GM19193 (cell line): Measurements from ENCODE around the gene RAB4B.

ENCODE experiments used
- POLR2A ChIP-seq: IDR thresholded peaks from 4 replicates; pipeline ENCODE4 v1.6.1; 2011; ENCODE audit not compliant: insufficient read depth, insufficient read length; ENCODE audit errors: extremely low read depth

The RAB4B gene

DNA sequence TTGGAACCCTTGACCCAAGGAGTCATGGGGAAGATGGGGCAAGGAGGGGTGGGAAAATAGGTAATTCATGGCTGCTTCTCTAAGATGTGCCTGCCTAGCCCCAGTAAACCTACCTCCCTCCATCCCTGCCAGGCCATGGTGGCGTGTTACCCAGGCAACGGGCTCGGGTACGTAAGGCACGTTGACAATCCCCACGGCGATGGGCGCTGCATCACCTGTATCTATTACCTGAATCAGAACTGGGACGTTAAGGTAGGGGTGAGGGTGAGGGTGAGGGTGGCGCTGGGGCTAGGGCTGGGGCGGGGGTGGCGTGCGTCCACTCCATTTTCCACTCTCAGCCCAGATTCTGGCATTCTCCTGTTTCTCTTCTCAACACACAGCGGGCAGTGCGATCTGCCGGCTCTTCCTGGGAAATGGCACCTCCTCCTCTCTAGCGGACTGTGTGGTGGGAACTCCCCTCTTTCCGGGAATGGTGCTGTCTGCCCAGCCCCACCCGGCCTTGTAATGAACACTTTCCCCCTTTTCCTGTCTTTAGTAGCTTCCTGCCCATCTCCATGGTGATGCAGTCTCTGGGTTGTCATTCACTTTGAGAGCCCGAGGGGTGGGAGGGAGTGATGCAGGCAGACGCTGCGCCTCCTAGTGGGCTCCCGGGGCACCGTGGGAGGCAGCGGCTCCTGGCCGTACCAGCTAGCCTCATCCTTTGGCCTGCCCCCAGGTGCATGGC is 28.5 kb downstream of the RAB4B start:
- no peak for TF ChIP-seq POLR2A

DNA sequence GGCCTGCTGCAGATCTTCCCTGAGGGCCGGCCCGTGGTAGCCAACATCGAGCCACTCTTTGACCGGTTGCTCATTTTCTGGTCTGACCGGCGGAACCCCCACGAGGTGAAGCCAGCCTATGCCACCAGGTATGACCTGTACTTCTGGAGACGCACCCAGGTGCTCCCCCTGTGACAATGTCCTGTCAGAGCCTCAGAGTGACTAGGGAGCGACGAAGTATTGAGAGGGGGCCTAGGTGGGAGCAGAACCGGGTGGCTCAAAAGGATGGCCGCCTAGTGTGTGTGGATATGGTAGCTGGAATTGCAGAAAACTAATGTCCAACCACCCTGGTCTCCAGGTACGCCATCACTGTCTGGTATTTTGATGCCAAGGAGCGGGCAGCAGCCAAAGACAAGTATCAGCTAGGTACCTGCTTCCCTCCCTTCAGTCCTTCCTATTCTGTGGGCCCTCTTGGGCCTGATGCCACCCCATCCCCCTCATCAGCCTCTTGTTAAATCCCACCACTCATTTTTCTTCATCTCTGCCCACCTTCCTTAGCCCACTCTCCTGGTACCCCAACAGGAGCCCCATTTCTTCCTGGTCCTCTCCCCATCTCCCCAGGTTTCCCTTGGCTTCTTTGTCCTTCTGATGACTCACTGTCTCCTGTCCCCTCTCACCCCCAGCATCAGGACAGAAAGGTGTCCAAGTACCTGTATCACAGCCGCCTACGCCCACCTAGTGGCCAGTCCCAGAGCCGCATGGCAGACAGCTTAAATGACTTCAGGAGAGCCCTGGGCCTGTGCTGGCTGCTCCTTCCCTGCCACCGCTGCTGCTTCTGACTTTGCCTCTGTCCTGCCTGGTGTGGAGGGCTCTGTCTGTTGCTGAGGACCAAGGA is 29.3 kb downstream of the RAB4B start:
- TF ChIP-seq POLR2A: no peak

GRCh38 chr19:40808021-40808325 is 29.9 kb downstream of the RAB4B start:
- no peak for TF ChIP-seq POLR2A

- TF ChIP-seq POLR2A: no peak
Measured at GRCh38 chr19:40808497-40808896, 30.4 kb downstream of the RAB4B start.

DNA sequence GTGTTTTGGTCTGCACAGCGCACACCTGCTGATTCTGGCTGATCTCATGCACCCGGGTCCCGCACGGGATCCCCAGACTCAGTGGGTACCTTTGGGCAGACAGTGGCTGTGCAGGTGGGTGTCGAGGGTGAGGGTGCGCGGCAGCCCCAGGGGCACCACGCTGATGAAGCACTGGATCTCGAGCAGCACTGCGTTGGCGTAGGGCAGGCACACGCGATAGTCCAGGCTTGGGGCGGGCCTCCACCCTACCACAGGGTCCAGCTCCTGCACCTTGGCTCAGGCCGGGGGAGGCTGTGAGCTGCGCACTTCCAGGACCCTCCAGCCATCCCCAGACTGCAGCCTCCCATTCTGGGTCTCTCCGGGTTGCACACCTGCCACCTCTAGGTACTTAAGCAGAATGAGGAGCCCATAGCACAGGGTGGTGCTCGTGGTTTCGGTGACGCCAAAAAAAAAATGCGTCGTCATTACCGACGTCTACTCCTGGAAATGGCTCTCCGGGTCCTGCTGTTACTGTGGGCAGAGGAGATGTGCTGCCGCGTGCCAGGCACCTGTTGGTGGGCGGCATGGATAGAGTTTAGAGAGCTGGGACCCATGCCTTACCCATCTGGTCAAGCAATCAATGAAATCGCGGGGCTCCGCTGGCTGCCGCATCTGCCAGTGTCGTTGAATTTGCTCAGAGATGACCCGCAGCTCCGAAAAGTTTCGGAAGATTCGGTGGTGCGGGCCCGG is 31.5 kb downstream of the RAB4B start:
- TF ChIP-seq POLR2A: no peak

GRCh38 chr19:40810160-40810559 is 32.1 kb downstream of the RAB4B start:
- no peak for TF ChIP-seq POLR2A

DNA sequence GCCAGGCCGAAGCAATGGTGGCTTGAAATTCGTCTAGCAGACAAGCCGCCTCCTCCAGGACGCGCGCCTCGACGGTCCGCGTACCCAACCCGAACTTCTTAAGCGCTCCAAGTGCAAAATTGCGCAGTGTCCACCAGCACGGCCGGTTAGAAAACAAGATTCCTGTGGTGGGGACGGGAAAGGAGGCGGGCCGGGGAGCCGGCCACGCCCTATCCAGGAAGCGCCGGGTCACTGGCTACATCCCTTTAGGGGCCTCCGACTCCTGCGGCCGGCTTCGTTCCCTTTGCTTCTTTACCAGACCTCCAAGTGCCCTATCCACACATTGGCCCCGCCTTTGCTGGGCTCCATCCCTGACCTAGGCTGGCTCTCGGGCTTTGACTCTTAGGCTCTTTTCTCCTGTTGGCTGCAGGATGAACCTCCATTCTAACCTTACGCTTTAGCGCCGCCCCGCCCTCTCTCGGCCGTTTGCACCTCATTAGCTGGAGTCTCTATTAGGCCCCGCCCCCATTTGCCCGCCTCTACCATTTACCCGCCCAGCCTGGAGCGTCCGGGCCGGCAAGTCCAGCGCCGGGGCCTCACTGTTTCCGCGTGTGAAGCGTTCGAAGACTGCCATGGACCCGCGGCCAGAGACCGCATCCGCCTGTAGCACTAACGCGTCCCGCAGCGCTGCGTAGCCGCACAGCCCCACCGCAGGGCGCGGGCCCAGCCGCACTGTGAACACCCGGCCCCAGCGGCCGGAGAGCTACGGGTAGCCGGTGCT is 32.8 kb downstream of the RAB4B start:
- peak; percentile 8 for TF ChIP-seq POLR2A

- no peak for TF ChIP-seq POLR2A
Measured at GRCh38 chr19:40811478-40812341, 33.7 kb downstream of the RAB4B start.

DNA sequence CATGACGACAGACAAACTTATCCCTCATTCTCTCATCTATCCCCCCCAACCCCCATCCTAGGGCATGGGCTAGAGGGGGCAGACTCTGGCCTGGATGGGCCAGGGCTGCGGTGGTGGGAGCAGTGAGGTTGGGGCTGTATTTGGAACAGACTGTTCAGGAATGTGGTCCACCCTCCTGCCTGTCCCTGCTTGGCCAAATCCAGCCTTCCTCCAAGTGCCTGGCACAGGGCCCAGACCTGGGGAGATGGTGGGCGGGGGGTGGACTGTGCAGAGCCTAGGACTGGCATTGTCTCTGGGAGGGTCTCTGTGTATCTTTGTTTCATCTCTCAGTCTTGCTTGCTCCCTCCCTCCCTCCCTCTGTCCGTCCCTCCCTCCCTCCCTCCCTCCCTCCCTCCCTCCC is 35.1 kb downstream of the RAB4B start:
- TF ChIP-seq POLR2A: no peak

DNA sequence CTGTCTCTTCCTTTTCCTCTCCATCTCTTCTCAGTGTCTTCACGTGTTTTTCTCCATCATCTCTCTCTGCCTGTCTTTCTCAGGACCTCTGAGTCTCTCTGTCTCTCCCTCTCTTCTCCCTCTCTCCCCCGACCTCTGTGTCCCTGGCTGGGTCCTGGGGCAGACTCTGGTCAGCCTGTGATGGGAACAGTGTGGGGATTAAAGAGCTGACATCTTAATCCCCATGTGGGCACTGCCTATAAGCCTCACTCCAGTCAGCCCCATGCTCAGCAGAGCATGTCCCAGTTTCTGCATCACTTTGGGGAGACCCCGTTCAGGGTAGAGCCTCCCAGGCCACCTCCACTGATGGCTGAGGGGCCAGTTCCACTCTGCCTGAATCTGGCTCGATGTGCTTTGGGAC is 37.2 kb downstream of the RAB4B start:
- no peak for TF ChIP-seq POLR2A

DNA sequence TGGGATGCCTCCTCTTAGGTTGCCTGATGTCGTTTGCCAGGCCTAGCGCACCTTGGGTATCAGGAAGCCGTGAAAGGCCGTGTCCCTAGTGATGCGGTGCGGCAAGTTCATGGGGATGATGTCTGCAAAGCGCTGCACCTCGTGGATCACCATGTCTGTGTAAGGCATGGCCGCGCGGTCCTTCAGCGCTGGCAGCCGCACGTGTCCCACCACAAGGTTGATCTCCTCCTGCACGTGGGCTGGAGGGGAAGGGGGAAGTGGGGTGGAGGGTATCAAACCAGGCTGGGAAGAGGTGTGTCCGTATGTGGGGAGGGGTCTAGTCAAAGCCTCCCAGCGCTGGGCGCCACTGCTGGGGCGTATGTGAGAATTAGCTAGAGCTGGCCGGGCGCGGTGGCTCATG is 44.1 kb downstream of the RAB4B start:
- TF ChIP-seq POLR2A: no peak

DNA sequence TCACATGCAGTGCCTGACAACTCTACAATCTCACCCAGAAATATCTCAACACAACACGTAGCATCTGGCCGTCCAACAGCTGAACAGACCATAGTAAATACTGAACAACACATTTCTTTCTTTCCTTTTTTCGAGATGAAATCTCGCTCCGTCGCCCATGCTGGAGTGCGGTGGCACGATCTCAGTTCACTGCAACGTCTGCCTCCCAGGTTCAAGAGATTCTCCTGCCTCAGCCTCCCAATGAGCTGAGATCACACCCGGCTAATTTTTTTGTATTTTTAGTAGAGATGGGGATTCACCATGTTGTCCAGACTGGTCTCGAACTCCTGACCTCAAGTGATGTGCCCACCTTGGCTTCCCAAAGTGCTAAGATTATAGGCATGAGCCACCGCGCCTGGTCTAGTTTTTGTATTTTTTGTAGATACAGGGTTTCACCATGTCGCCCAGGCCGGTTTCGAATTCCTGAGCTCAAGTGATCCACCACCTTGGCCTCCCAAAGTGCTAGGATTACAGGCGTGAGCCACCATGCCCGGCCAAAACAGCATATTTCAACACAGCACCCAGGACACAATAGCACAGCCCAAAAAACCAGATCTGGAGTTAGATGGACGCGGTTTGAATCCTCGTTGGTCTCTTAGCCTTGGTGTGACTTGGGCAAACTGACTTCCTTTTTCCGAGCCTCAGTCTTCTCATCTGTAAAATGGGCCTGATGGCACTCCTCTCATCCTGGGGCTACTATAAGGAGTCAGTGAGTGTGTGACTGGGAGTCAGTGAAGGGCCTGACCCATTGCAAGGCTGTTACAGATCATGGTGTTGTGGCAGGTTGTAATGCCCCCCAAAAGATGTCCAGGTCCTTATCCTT is 49.6 kb downstream of the RAB4B start:
- TF ChIP-seq POLR2A: no peak

DNA sequence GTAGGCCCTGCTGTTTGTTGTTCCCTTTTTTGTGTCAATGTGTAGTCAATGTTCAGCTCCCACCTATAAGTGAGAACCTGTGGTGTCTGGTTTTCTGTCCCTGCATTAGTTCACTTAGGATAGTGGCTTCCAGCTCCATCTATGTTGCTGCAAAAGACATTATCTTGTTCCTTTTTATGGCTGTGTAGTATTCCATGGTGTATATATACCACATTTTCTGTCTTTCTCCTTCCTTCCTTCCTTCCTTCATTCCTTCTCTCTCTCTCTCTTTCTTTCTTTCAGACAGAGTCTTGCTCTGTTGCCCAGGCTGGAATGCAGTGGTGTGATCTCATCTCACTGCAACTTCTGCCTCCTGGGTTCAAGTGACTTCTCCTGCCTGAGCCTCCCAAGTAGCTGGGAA is 51.2 kb downstream of the RAB4B start:
- no peak for TF ChIP-seq POLR2A

GRCh38 chr19:40831502-40832430 is 53.7 kb downstream of the RAB4B start:
- TF ChIP-seq POLR2A: no peak
